Effector memory CD8-positive, alpha-beta T cell (primary cell): ENCODE results near the gene SBF2.
"Not testable (repeated sequence)": the region's sequence is repeated elsewhere in the genome, so short reads cannot be mapped to it uniquely, and the experiment has no call there.

ENCODE experiments used
- ATAC-seq: fragments of 150-1000 bp; cut with Tn5 transposase; replicated peaks from 2 replicates; pipeline ENCODE4 v1.10.0; 2021; ENCODE audit warnings: mild to moderate bottlenecking, moderate library complexity
- DNase-seq, 3 experiments: peaks; one replicate each; pipeline ENCODE4 v3.0.0; 2021
- H3K27ac Mint-ChIP-seq, 2 donors: one replicate each; pipeline ENCODE4 v1.8.0; 2022; ENCODE audit warnings: mild to moderate bottlenecking in 2 of 2, mixed read lengths in 2 of 2, moderate library complexity in 2 of 2
- H3K27me3 Mint-ChIP-seq, 2 donors: one replicate each; pipeline ENCODE4 v1.8.0; 2022; ENCODE audit warnings: mixed read lengths in 2 of 2
- H3K36me3 Mint-ChIP-seq: one replicate; pipeline ENCODE4 v1.8.0; 2022; ENCODE audit warnings: mild to moderate bottlenecking, moderate library complexity, mixed read lengths; ENCODE audit not compliant: insufficient read depth
- H3K4me1 Mint-ChIP-seq, 2 donors: one replicate each; pipeline ENCODE4 v1.8.0; 2022; ENCODE audit warnings: low read depth in 2 of 2, mixed read lengths in 2 of 2
- H3K4me3 Mint-ChIP-seq, 2 donors: one replicate each; pipeline ENCODE4 v1.8.0; 2022; ENCODE audit warnings: mild to moderate bottlenecking in 2 of 2, mixed read lengths in 2 of 2, moderate library complexity in 2 of 2
- H3K9me3 Mint-ChIP-seq, 2 donors: one replicate each; pipeline ENCODE4 v1.8.0; 2022; ENCODE audit warnings: mixed read lengths in 2 of 2

Gene SBF2

DNA sequence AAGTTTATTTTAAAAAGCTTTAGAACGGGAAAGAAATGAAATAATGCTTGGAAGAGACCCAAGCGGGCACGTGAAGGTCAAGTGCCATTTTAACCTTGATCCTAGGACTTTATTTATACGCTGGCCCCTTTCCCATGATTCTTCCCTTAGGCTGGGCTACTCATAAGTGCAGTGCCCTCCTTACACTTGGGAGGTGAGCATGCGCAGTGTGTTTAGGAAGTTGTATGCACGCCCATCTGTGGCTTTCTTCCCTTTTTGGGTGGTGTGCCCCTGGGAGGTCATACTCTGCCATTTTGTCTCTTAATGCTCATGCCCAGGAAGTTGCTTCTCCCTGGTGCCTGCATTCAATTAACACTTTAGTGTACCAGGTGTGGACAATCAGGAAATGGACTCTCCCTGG, 390.4 kb downstream of the SBF2 start:
- H3K27ac Mint-ChIP-seq, result no peak overlapping the region
- DNase-seq, result no peak
- H3K36me3 Mint-ChIP-seq, result no peaks in the 10 kb centered on the region
- no peak overlapping the region for H3K4me3 Mint-ChIP-seq
- no peak for ATAC-seq
- no peaks in the 10 kb centered on the region for H3K27me3 Mint-ChIP-seq
- H3K4me1 Mint-ChIP-seq, result no peaks in the 10 kb centered on the region
- H3K9me3 Mint-ChIP-seq, result no peaks in the 10 kb centered on the region

DNA sequence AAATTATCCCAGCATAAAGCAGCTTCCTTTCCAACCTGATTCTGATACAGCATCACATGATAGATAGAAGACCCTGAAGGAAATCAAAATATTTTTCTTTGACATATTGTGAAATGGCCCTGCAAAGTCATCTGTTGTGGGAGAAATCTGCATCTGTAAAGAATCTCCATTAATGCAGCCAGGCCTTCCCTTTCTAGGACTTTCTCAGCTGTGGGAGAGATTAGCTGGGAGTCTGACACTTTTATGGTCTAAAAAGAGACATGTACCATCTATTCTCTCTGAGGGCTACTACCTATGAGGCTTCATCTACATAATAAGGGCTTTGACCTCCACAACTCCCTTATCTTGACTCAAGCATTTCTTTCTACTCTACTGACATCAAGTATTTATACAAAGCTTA, 392.1 kb downstream of the SBF2 start:
- no peaks in the 10 kb centered on the region for H3K27me3 Mint-ChIP-seq
- H3K9me3 Mint-ChIP-seq, result no peaks in the 10 kb centered on the region
- H3K4me3 Mint-ChIP-seq, result no peak overlapping the region
- no peaks in the 10 kb centered on the region for H3K4me1 Mint-ChIP-seq
- no peak for ATAC-seq
- DNase-seq, result no peak
- no peaks in the 10 kb centered on the region for H3K36me3 Mint-ChIP-seq
- no peak overlapping the region for H3K27ac Mint-ChIP-seq

DNA sequence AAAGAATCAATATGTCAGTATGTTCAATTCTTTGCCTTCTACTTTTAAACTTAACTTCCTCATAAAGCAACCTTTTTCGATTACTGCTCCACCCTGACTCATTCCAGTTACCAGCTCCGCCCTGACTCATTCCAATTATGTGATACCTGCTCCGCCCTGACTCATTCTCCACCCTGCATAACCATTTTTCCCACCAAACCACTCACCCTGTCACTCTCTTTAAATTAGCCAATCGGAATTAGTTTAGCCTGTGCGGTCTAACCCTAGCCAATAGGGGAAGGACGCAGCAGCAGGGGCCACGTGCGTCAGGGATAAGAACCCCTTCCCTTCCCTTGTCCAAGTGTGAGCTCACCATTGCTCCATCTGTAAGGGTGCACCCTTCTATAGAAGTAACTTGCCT, 393.8 kb downstream of the SBF2 start:
- H3K27me3 Mint-ChIP-seq, H3K4me1 Mint-ChIP-seq, ATAC-seq, DNase-seq, H3K4me3 Mint-ChIP-seq, H3K36me3 Mint-ChIP-seq, H3K9me3 Mint-ChIP-seq, H3K27ac Mint-ChIP-seq: not testable (repeated sequence)

- Mint-ChIP-seq H3K36me3 (no peaks in the 10 kb centered on the region), H3K27ac (no peak overlapping the region), H3K9me3 (peaks cover 0 to 1% of the 10 kb centered on the region in 2 donors), H3K4me3 (no peak overlapping the region), H3K4me1 (no peaks in the 10 kb centered on the region), H3K27me3 (no peaks in the 10 kb centered on the region)
- ATAC-seq (no peak), DNase-seq (no peak)
Measured at GRCh38 chr11:9899676-9900075, 394.3 kb downstream of the SBF2 start.

DNA sequence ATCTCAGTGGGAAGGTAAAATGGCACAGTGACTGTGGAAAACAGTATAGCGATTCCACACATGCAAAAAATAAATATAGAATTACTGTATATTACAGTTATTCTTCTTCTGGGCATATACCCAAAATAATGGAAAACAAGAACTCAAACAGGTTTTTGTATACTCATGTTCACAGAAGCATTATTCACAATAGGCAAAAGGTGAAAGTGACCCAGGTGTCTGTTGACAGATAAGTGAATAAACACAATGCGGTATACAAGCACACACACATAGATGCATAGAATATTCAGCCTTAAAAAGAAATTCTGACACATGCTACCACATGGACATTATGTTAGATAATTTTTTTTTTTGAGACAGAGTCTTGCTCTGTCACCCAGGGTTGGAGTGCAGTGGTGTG, 397.1 kb downstream of the SBF2 start:
- no peak for ATAC-seq
- Mint-ChIP-seq H3K9me3 (peaks cover 0 to 1% of the 10 kb centered on the region in 2 donors), H3K27me3 (no peaks in the 10 kb centered on the region), H3K4me1 (no peaks in the 10 kb centered on the region), H3K4me3 (no peak overlapping the region), H3K27ac (no peak overlapping the region), H3K36me3 (peaks cover 5% of the 10 kb centered on the region)
- DNase-seq, result no peak

GRCh38 chr11:9895006-9895405, 399.0 kb downstream of the SBF2 start:
- Mint-ChIP-seq H3K27ac (no peak overlapping the region), H3K27me3 (no peaks in the 10 kb centered on the region), H3K4me1 (no peaks in the 10 kb centered on the region), H3K9me3 (peaks cover 0 to 1% of the 10 kb centered on the region in 2 donors), H3K4me3 (no peak overlapping the region), H3K36me3 (peaks cover 5% of the 10 kb centered on the region)
- ATAC-seq (no peak), DNase-seq (no peak)

DNA sequence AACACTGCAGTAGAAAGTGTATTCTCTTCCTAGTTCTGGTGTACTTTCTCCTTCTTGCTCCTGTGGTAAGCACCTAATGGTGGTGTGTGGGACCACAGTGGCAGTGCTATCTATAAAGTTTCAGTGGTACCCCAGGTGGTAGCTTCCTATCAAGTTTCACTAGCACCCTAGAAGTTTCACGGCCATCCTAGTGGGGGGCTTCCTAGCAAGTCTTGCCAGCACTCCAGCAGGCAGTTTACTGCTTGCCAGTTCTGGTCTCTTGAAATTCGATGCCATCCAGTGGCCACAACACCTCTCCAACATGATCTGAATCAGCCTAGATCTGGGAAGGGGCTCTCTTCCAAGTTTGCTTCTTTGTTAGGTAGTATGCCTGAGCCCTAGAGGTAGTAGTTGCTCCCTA, 400.5 kb downstream of the SBF2 start:
- Mint-ChIP-seq H3K9me3 (peaks cover 0 to 1% of the 10 kb centered on the region in 2 donors), H3K4me3 (no peak overlapping the region), H3K36me3 (peaks cover 5% of the 10 kb centered on the region), H3K4me1 (no peaks in the 10 kb centered on the region), H3K27me3 (no peaks in the 10 kb centered on the region), H3K27ac (no peak overlapping the region)
- DNase-seq (no peak), ATAC-seq (no peak)

- H3K27ac Mint-ChIP-seq, result no peak overlapping the region
- no peak for ATAC-seq
- H3K4me1 Mint-ChIP-seq, result no peaks in the 10 kb centered on the region
- H3K4me3 Mint-ChIP-seq, result no peak overlapping the region
- no peak for DNase-seq
- H3K36me3 Mint-ChIP-seq, result peaks cover 5% of the 10 kb centered on the region
- H3K27me3 Mint-ChIP-seq, result no peaks in the 10 kb centered on the region
- H3K9me3 Mint-ChIP-seq, result no peaks in the 10 kb centered on the region
Measured at GRCh38 chr11:9888938-9889337, 405.1 kb downstream of the SBF2 start.

DNA sequence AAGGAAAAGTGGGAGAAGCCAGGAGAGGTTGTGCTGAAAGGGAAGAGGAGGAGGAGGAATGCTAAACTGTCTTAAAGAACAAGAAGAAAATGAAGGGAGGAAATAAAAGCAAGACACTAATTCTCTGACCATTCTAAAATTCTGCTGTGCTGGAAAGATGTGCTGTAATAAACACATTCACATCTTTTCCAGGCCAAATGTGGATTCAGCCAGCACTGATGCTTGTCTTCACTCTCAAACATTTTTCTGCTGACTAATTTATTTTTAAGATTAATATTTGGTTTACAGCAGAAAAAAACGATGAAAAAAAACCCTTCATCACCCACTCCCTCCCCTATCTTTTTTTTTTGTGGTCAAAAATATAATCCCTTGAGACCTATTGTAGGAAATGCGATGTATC, 406.5 kb downstream of the SBF2 start:
- Mint-ChIP-seq H3K27ac (no peak overlapping the region), H3K4me3 (no peak overlapping the region), H3K9me3 (no peaks in the 10 kb centered on the region), H3K4me1 (no peaks in the 10 kb centered on the region), H3K36me3 (peaks cover 4% of the 10 kb centered on the region), H3K27me3 (no peaks in the 10 kb centered on the region)
- ATAC-seq (no peak), DNase-seq (no peak)

- no peak for ATAC-seq
- DNase-seq, result no peak
- H3K36me3 Mint-ChIP-seq, result no peaks in the 10 kb centered on the region
- no peaks in the 10 kb centered on the region for H3K27me3 Mint-ChIP-seq
- no peak overlapping the region for H3K27ac Mint-ChIP-seq
- no peaks in the 10 kb centered on the region for H3K9me3 Mint-ChIP-seq
- no peaks in the 10 kb centered on the region for H3K4me1 Mint-ChIP-seq
- no peak overlapping the region for H3K4me3 Mint-ChIP-seq
Measured at GRCh38 chr11:9886595-9886994, 407.4 kb downstream of the SBF2 start.

DNA sequence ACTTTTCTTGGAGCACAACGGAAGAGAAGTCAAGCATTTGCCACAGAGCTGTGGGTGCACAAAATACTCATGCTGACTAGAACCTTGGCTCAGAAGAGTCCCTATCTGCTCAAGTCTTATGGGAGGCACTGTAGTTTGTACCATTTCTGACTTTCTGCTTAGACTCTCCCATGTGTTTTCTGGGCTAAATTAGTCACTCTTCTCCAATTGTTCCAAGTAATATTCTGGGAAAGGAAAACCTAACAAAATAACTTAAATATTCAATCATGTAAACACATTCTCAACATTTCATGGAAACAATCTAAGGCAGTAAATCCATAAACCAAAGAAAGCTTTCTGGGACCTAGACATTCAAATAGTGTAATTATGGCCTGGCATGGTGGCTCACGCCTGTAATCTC, 409.4 kb downstream of the SBF2 start:
- no peak for ATAC-seq
- Mint-ChIP-seq H3K9me3 (no peaks in the 10 kb centered on the region), H3K27me3 (no peaks in the 10 kb centered on the region), H3K4me3 (no peak overlapping the region), H3K4me1 (no peaks in the 10 kb centered on the region), H3K36me3 (no peaks in the 10 kb centered on the region), H3K27ac (no peak overlapping the region)
- DNase-seq, result no peak

- H3K4me1 Mint-ChIP-seq, result no peaks in the 10 kb centered on the region
- no peak overlapping the region for H3K27ac Mint-ChIP-seq
- no peak for ATAC-seq
- H3K9me3 Mint-ChIP-seq, result no peaks in the 10 kb centered on the region
- no peaks in the 10 kb centered on the region for H3K27me3 Mint-ChIP-seq
- DNase-seq, result no peak
- no peak overlapping the region for H3K4me3 Mint-ChIP-seq
- no peaks in the 10 kb centered on the region for H3K36me3 Mint-ChIP-seq
Measured at GRCh38 chr11:9880657-9881056, 413.4 kb downstream of the SBF2 start.

GRCh38 chr11:9878936-9879335, 415.1 kb downstream of the SBF2 start:
- no peaks in the 10 kb centered on the region for H3K36me3 Mint-ChIP-seq
- no peaks in the 10 kb centered on the region for H3K27me3 Mint-ChIP-seq
- H3K9me3 Mint-ChIP-seq, result no peaks in the 10 kb centered on the region
- H3K27ac Mint-ChIP-seq, result no peak overlapping the region
- no peak for DNase-seq
- no peaks in the 10 kb centered on the region for H3K4me1 Mint-ChIP-seq
- no peak overlapping the region for H3K4me3 Mint-ChIP-seq
- ATAC-seq, result no peak

- H3K4me1 Mint-ChIP-seq, result no peaks in the 10 kb centered on the region
- H3K27me3 Mint-ChIP-seq, result no peaks in the 10 kb centered on the region
- no peaks in the 10 kb centered on the region for H3K36me3 Mint-ChIP-seq
- ATAC-seq (no peak), DNase-seq (no peak)
- H3K4me3 Mint-ChIP-seq, result no peak overlapping the region
- no peak overlapping the region for H3K27ac Mint-ChIP-seq
- H3K9me3 Mint-ChIP-seq, result no peaks in the 10 kb centered on the region
Measured at GRCh38 chr11:9876331-9876730, 417.7 kb downstream of the SBF2 start.

GRCh38 chr11:9875862-9876261, 418.2 kb downstream of the SBF2 start:
- ATAC-seq (no peak), DNase-seq (no peak)
- Mint-ChIP-seq H3K4me3 (no peak overlapping the region), H3K9me3 (no peaks in the 10 kb centered on the region), H3K4me1 (no peaks in the 10 kb centered on the region), H3K27ac (no peak overlapping the region), H3K36me3 (no peaks in the 10 kb centered on the region), H3K27me3 (no peaks in the 10 kb centered on the region)
